ENCODE data around the gene MAML3.

DNA sequence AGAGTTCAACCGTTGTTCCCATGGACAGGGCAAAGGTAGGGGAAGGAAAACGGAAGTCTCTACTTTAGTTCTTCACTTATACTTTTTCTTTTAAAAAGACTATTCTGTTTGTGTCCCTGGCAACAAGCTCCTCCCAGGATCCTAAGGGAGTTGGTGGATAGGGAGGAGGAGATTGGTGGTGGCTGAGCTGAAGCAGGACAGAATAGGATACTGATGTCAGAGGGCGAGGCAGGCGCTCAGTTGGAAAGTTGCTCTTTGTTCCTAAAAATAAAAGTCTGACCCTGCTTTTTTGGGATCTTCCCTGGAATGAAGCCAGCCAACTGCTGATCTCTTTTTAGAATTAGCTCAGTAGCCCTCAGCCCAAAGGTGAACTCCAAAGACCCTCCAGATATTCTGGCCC, 383.6 kb downstream of the MAML3 start:
- TF ChIP-seq, protein P1, sequence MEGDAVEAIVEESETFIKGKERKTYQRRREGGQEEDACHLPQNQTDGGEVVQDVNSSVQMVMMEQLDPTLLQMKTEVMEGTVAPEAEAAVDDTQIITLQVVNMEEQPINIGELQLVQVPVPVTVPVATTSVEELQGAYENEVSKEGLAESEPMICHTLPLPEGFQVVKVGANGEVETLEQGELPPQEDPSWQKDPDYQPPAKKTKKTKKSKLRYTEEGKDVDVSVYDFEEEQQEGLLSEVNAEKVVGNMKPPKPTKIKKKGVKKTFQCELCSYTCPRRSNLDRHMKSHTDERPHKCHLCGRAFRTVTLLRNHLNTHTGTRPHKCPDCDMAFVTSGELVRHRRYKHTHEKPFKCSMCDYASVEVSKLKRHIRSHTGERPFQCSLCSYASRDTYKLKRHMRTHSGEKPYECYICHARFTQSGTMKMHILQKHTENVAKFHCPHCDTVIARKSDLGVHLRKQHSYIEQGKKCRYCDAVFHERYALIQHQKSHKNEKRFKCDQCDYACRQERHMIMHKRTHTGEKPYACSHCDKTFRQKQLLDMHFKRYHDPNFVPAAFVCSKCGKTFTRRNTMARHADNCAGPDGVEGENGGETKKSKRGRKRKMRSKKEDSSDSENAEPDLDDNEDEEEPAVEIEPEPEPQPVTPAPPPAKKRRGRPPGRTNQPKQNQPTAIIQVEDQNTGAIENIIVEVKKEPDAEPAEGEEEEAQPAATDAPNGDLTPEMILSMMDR (conservative IDR thresholded peaks at IDR 0.05; ENCODE audit: low read depth in 2 of 2): no peak
- TF ChIP-seq EZH2 (IDR thresholded peaks at IDR 0.05; ENCODE audit: low read depth, unreplicated experiment) (no peak), CREB1 (CRISPR knock-in tag; IDR thresholded peaks at IDR 0.05; ENCODE audit: low read depth) (no peak), POLR2AphosphoS5 (IDR thresholded peaks at IDR 0.05; ENCODE audit: low read depth) (no peak), JUNB (IDR thresholded peaks at IDR 0.05; ENCODE audit: unreplicated experiment) (no peak), NANOG (IDR thresholded peaks at IDR 0.05; ENCODE audit: borderline replicate concordance) (no peak), EZH2phosphoT487 (IDR thresholded peaks at IDR 0.05; ENCODE audit: unreplicated experiment) (no peak), ZNF114 (CRISPR knock-in tag; IDR thresholded peaks at IDR 0.05) (no peak)
- TF ChIP-seq, protein P2, sequence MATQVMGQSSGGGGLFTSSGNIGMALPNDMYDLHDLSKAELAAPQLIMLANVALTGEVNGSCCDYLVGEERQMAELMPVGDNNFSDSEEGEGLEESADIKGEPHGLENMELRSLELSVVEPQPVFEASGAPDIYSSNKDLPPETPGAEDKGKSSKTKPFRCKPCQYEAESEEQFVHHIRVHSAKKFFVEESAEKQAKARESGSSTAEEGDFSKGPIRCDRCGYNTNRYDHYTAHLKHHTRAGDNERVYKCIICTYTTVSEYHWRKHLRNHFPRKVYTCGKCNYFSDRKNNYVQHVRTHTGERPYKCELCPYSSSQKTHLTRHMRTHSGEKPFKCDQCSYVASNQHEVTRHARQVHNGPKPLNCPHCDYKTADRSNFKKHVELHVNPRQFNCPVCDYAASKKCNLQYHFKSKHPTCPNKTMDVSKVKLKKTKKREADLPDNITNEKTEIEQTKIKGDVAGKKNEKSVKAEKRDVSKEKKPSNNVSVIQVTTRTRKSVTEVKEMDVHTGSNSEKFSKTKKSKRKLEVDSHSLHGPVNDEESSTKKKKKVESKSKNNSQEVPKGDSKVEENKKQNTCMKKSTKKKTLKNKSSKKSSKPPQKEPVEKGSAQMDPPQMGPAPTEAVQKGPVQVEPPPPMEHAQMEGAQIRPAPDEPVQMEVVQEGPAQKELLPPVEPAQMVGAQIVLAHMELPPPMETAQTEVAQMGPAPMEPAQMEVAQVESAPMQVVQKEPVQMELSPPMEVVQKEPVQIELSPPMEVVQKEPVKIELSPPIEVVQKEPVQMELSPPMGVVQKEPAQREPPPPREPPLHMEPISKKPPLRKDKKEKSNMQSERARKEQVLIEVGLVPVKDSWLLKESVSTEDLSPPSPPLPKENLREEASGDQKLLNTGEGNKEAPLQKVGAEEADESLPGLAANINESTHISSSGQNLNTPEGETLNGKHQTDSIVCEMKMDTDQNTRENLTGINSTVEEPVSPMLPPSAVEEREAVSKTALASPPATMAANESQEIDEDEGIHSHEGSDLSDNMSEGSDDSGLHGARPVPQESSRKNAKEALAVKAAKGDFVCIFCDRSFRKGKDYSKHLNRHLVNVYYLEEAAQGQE (IDR thresholded peaks at IDR 0.05; ENCODE audit: unreplicated experiment): no peak
- TF ChIP-seq, protein P3, sequence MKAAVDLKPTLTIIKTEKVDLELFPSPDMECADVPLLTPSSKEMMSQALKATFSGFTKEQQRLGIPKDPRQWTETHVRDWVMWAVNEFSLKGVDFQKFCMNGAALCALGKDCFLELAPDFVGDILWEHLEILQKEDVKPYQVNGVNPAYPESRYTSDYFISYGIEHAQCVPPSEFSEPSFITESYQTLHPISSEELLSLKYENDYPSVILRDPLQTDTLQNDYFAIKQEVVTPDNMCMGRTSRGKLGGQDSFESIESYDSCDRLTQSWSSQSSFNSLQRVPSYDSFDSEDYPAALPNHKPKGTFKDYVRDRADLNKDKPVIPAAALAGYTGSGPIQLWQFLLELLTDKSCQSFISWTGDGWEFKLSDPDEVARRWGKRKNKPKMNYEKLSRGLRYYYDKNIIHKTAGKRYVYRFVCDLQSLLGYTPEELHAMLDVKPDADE (IDR thresholded peaks at IDR 0.05): no peak
- TF ChIP-seq, protein P4, sequence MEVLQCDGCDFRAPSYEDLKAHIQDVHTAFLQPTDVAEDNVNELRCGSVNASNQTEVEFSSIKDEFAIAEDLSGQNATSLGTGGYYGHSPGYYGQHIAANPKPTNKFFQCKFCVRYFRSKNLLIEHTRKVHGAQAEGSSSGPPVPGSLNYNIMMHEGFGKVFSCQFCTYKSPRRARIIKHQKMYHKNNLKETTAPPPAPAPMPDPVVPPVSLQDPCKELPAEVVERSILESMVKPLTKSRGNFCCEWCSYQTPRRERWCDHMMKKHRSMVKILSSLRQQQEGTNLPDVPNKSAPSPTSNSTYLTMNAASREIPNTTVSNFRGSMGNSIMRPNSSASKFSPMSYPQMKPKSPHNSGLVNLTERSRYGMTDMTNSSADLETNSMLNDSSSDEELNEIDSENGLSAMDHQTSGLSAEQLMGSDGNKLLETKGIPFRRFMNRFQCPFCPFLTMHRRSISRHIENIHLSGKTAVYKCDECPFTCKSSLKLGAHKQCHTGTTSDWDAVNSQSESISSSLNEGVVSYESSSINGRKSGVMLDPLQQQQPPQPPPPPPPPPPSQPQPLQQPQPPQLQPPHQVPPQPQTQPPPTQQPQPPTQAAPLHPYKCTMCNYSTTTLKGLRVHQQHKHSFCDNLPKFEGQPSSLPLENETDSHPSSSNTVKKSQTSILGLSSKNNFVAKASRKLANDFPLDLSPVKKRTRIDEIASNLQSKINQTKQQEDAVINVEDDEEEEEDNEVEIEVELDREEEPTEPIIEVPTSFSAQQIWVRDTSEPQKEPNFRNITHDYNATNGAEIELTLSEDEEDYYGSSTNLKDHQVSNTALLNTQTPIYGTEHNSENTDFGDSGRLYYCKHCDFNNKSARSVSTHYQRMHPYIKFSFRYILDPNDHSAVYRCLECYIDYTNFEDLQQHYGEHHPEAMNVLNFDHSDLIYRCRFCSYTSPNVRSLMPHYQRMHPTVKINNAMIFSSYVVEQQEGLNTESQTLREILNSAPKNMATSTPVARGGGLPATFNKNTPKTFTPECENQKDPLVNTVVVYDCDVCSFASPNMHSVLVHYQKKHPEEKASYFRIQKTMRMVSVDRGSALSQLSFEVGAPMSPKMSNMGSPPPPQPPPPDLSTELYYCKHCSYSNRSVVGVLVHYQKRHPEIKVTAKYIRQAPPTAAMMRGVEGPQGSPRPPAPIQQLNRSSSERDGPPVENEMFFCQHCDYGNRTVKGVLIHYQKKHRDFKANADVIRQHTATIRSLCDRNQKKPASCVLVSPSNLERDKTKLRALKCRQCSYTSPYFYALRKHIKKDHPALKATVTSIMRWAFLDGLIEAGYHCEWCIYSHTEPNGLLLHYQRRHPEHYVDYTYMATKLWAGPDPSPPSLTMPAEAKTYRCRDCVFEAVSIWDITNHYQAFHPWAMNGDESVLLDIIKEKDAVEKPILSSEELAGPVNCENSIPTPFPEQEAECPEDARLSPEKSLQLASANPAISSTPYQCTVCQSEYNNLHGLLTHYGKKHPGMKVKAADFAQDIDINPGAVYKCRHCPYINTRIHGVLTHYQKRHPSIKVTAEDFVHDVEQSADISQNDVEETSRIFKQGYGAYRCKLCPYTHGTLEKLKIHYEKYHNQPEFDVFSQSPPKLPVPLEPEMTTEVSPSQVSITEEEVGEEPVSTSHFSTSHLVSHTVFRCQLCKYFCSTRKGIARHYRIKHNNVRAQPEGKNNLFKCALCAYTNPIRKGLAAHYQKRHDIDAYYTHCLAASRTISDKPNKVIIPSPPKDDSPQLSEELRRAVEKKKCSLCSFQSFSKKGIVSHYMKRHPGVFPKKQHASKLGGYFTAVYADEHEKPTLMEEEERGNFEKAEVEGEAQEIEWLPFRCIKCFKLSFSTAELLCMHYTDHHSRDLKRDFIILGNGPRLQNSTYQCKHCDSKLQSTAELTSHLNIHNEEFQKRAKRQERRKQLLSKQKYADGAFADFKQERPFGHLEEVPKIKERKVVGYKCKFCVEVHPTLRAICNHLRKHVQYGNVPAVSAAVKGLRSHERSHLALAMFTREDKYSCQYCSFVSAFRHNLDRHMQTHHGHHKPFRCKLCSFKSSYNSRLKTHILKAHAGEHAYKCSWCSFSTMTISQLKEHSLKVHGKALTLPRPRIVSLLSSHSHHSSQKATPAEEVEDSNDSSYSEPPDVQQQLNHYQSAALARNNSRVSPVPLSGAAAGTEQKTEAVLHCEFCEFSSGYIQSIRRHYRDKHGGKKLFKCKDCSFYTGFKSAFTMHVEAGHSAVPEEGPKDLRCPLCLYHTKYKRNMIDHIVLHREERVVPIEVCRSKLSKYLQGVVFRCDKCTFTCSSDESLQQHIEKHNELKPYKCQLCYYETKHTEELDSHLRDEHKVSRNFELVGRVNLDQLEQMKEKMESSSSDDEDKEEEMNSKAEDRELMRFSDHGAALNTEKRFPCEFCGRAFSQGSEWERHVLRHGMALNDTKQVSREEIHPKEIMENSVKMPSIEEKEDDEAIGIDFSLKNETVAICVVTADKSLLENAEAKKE (CRISPR knock-in tag; IDR thresholded peaks at IDR 0.05): no peak
